Stimulated activated CD8-positive, alpha-beta memory T cell treated with anti-CD3 and anti-CD28 coated beads, Interleukin-7, amount 100 ng/mL, for 1 hour (primary cell): Measurements from ENCODE around the gene SPEG.
"Not testable (repeated sequence)": the region's sequence is repeated elsewhere in the genome, so short reads cannot be mapped to it uniquely, and the experiment has no call there.

Source experiments
- DNase-seq, 2 donors: peaks; one replicate each; pipeline ENCODE4 v3.0.0-alpha.2; 2020; ENCODE audit warnings: low read depth in 2 of 2

Gene SPEG

DNA sequence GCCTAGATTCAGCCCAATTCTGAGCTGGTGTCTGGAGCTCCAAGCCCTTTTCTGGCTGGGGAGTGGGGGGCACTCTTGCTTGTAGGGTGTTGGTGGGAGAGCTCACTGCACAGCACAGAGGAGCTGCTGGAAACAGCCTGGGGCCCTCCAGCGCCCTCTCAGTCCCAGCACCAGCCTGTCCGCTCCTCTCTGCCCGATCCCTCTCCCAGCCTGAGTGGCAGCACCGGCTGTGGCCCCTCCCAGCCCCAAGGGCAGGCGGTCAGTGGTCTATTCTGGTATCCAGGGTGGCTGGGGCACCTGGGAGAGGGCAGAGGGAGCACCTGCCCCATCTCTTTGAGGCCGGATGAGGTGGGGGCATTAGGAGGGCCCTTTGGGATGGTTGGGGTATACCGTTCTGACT is 29.7 kb upstream of the SPEG start:
- no peak for DNase-seq

DNA sequence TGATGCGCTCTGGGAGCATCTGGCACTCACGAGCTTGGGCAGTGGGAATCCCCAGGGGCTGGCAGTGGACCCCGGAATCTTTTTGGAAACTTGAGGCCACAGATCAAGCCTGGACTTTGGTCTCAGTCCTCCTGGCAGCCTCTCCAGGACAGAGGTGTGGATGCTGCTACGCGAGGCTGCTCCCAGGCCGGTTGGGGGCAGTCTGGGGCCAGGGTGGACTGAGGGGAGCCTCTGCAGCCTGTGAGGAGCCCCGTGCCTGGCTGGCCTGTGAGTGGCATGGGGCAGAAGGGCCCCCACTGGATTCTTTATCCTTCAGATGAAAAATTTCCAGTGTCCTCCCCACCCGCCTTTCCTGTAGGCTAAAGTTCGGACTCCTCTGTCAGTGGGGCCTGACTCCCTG is 29.2 kb upstream of the SPEG start:
- DNase-seq = no peak

DNA sequence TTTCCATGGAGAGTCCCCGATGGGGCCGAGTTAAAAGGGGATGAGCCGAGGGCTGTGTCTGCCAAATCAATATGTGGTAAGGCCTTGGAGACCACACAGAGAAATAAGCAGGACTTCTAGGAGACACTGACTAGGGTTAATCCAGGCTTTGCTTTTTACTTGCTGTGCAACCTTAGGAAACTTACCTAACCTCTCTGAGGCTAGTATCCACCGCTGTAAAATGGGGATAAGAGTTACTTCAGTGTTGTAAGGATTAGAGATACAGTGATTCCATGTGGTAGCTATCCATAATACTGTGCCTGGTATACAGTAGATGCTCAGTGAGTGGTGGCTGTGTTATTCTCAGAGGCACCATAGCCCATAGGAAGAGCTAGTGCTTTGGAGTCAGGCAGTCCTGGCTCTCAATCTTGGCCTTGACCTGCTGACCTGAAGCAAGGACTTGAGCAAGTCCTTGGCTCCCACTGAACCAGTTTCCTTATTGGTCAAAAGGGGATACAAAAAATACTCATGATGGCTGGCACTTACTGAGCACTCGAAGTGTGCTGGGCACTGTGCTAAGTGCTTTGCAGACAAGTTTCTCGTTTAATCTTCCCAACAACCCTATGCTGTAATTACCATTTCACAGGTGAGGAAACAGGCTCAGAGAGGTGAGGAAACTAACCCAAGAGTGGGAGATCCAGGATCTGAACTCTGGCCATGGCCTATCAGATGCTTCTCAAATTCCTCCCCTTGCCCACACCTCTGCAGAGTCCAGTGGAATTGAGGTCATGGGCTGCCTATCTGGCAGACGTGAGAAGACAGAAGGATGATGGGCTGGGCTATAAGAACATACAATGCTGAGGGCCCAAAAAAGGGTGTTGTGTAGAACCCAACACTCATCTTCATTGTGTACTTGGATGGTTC is 28.4 kb upstream of the SPEG start:
- DNase-seq = no peak

DNA sequence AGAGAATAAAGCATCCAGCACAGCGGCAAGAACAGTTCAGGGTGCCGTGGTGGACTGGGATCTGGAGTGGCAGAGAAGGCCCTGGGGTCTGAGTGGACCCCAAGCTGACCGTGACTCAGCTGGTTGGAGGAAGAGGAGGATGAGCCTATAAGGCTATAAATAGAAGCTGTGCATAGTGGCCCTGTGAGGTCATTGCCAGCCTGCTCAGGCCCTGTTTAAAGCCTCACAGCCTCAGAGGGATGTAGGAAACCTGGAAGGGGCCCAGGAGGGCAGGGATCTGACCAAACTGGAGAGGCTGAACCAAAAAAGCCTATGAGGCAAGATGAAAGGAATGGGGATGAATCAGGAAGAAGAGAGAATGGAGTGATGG is 27.8 kb upstream of the SPEG start:
- DNase-seq = no peak

DNA sequence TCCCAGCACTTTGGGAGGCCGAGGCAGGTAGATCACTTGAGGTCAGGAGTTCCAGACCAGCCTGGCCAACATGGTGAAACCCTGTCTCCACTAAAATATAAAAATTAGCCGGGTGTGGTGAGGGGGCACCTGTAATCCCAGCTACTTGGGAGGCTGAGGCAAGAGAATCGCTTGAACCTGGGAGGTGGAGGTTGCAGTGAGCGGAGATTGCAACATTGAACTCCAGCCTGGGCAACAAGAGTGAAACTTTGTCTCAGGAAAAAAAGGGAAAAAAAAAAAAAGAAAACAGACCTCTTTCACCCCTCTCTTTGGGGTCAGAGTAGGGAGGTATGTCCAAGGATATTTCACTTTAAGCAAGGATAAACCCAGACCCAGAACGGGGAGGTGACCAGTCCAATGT is 27.3 kb upstream of the SPEG start:
- DNase-seq = not testable (repeated sequence)

DNA sequence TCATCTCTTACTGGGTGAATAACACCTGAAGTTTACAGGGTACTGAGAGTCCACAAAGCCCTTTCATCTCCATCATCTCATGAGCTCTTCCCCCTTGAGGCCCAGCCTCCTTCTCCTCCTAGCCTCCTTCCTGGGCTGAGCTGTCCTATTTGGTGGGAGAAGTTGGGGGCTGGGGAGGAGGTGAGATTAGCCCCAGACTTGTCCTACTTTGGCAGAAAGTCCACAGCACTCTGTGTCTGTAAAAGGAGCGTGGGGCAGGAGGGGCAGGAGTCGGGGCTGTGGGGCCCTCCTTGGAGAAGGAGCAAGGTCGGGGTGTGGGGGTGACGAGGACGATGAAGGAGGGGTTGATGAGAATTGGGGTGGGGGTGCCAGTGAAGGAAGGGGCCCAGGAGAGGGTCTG is 26.4 kb upstream of the SPEG start:
- DNase-seq = no peak

- DNase-seq = no peak
Observed at GRCh38 chr2:219408631-219409030, 26.0 kb upstream of the SPEG start.

DNA sequence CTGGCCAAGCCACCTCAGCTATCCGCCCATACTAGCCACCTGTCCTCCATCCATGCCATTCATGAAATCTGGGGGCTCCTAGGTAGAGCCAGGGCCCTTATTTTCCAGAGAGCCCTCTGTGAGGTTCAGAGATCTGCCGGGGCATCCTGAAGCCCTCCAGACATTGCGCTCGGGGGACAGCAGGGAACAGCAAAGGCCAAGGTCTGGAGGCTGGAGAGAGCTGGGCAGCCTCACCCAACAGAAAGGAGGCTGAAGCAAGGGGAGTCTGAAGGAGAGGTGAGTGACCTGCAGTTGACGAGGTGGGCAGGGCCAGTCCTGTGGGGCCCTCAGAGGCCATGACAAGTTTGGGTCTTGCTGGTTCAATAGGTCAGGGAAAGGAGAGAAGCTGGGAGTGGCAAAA is 25.0 kb upstream of the SPEG start:
- DNase-seq = no peak

DNA sequence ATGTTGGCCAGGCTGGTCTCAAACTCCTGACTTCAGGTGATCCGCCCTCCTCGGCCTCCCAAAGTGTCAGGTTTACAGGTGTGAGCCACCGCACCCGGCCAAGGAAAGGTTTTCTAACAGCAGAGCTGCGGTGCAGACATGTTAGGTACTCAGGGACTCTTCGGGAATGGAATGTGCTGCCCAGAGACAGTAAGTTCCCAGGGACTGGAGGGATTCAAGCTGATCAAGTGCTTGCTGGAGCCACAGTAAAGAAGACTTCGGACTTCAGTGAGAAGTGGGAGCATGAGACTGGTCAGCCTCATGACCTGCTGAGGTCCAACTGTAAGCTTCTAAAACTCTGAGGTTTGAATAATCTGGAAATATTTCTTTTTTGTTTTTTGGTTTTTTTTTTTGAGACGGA is 24.3 kb upstream of the SPEG start:
- no peak for DNase-seq

- no peak for DNase-seq
Observed at GRCh38 chr2:219414857-219415256, 19.8 kb upstream of the SPEG start.

GRCh38 chr2:219415580-219416234 is 18.9 kb upstream of the SPEG start:
- DNase-seq = no peak

DNA sequence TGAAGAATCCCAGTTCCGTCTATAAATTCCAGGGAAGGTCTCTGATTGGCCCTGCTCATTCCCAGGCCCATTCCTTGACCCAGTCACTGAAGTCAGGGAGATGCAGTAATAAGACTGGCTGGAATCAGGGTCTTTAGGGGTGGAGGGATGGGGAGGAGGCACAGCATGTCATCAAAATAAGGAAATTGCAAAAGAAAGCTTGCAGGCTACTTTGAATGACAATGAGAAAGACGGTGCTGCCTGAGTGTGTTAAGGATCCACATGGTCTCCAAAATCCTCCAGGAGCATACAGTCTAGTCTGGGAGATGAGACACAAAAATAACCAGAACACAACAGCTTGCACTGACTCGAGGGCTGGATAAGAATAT is 18.4 kb upstream of the SPEG start:
- DNase-seq = no peak

- DNase-seq = no peak
Observed at GRCh38 chr2:219416938-219417337, 17.7 kb upstream of the SPEG start.

GRCh38 chr2:219417374-219417773 is 17.3 kb upstream of the SPEG start:
- no peak for DNase-seq

GRCh38 chr2:219418155-219419011 is 16.3 kb upstream of the SPEG start, which contains the start of gene DES:
Gene DES (plus strand): TSS chr2:219418377. CDS start chr2:219418463, 86 bp downstream.
- no peak for DNase-seq

GRCh38 chr2:219419012-219419324 is 15.7 kb upstream of the SPEG start:
- DNase-seq = no peak

DNA sequence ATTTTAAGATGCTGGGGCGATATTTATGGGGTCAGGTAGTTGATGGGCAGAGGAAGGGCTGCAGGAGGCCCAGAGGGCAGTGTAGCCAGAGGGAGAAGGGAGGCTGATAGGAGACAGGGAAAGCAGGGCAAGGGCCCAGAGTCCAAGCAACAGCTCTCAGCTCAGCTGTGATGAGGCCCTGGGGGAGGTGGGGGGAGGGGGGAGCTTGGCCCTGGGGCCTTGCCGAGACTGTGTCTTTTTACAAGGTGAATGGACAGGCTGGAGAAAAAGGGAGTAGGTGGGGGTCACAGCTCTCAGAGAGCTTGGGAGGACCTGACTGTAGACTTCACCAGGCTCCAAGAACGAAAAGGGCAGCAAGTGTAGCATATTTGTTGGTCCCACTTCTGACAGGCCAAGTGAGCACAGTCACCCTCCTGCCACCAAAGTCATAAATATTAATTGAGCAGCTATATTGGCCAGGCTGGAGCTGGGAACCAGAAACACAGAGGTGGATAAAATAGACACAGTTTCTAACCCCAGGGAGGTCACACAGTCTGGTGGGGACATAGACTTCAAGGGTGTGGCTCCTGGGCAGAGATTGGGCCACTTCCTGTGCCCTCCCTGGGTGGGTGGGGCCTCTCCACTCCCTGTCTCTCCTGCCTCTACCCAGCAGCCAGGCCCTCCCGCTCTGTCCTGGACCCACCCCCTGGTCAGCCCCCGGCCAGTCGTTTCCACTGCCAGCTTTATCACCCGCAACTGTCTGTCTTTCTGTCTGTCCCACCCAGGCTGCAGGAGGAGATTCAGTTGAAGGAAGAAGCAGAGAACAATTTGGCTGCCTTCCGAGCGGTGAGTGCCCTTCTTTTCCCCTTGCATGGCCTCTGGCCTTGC is 15.1 kb upstream of the SPEG start:
- no peak for DNase-seq

DNA sequence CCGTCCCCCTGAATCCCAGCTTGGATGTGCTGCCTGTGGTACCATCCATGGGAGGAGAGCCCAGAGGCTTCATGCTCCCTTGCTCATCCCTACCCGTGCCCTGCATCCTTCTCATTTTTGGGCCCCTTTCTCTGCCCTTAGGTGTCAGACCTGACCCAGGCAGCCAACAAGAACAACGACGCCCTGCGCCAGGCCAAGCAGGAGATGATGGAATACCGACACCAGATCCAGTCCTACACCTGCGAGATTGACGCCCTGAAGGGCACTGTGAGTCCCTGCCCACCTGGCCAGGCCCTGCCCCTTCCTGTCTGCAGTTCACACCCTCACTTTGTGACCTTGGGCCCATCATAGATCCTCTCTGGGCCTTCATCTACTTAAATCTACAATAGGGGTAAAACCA is 14.0 kb upstream of the SPEG start:
- no peak for DNase-seq

GRCh38 chr2:219421323-219421722 is 13.3 kb upstream of the SPEG start:
- DNase-seq = no peak

- no peak for DNase-seq
Observed at GRCh38 chr2:219422952-219423534, 11.6 kb upstream of the SPEG start.

GRCh38 chr2:219423652-219424377 is 10.8 kb upstream of the SPEG start:
- no peak for DNase-seq
